A673 (cell line): ENCODE data around the gene SDR42E1. TPM values are rescaled to one million over a fixed set of nuclear protein-coding genes. Genes with fewer than 3 reads are reported as not detected.

Experiments
- BruUV-seq: library from RNA; stranded (reverse); fragments of 400-500 nt; replicated peaks from 2 replicates; lab custom pipeline; 2021; lab: Mats Ljungman, UMichigan
- CTCF ChIA-PET: fragments of 300-600 bp; sonication (Branson Sonifier 250); formaldehyde crosslinking; loops from one replicate; lab custom pipeline; 2022; ENCODE audit warnings: antibody characterized with exemption; lab: Charles Lee
- POLR2A ChIA-PET: fragments of 300-600 bp; sonication (Branson Sonifier 250); formaldehyde crosslinking; loops from one replicate; lab custom pipeline; 2022; ENCODE audit warnings: antibody characterized with exemption; ENCODE audit not compliant: low non-redundant PET; lab: Charles Lee
- DNase-seq: peaks from one replicate; pipeline ENCODE4 v3.0.0-alpha.2; 2015; ENCODE audit warnings: low spot score
- H3K27ac ChIP-seq: fragments of 200-600 bp; sonication (generic); 2 replicates; pipeline ENCODE4 v1.5.1; 2016; ENCODE audit warnings: mixed run types, low read depth, mild to moderate bottlenecking, mixed read lengths, antibody characterized with exemption, low read length; ENCODE audit not compliant: poor library complexity, severe bottlenecking
- H3K27me3 ChIP-seq: fragments of 200-600 bp; sonication (generic); replicated peaks from 2 replicates; pipeline ENCODE4 v1.6.1; 2017; ENCODE audit warnings: mixed run types, low read depth, mild to moderate bottlenecking, mixed read lengths, antibody characterized with exemption, low read length; ENCODE audit not compliant: insufficient read depth, poor library complexity
- H3K36me3 ChIP-seq: fragments of 200-600 bp; sonication (generic); 2 replicates; pipeline ENCODE4 v1.6.1; 2016; ENCODE audit warnings: mixed run types, mild to moderate bottlenecking, mixed read lengths, antibody characterized with exemption, low read length; ENCODE audit not compliant: insufficient read depth, poor library complexity, severe bottlenecking
- H3K4me1 ChIP-seq: fragments of 200-600 bp; sonication (generic); 2 replicates; pipeline ENCODE4 v1.6.1; 2017; ENCODE audit warnings: mixed run types, mild to moderate bottlenecking, mixed read lengths, antibody characterized with exemption, low read length; ENCODE audit not compliant: insufficient read depth, poor library complexity, severe bottlenecking
- H3K4me3 ChIP-seq: fragments of 200-600 bp; sonication (generic); 2 replicates; pipeline ENCODE4 v1.5.1; 2016; ENCODE audit warnings: low read depth, mixed run types, mild to moderate bottlenecking, mixed read lengths, low read length; ENCODE audit not compliant: poor library complexity, severe bottlenecking
- H3K9me3 ChIP-seq: fragments of 200-600 bp; sonication (generic); 2 replicates; pipeline ENCODE4 v1.6.1; 2016; ENCODE audit warnings: mixed run types, low read depth, mild to moderate bottlenecking, mixed read lengths, antibody characterized with exemption, low read length; ENCODE audit not compliant: poor library complexity, severe bottlenecking
- EZH2 ChIP-seq: fragments of 200-600 bp; sonication (generic); IDR thresholded peaks from 2 replicates; pipeline ENCODE4 v1.6.1; 2017; ENCODE audit warnings: borderline replicate concordance, low read depth, mild to moderate bottlenecking, mixed read lengths, antibody characterized with exemption, low read length; ENCODE audit not compliant: poor library complexity, severe bottlenecking
- intact Hi-C: fragments of 100-400 bp; cut with micrococcal nuclease; formaldehyde crosslinking; loops from one replicate; pipeline ENCODE4 v1.10.0; 2022; ENCODE audit not compliant: unreplicated experiment
- total RNA-seq: library from RNA; stranded (reverse); gene quantifications from 2 replicates; pipeline ENCODE4 v1.2.3, GENCODE V29; 2021
- TF ChIP-seq, protein P1 (sequence below): fragments of 300-800, 200-600 bp; sonication (generic); conservative IDR thresholded peaks from 2 replicates; pipeline ENCODE4 v1.5.1; 2017; ENCODE audit warnings: low read depth, mild to moderate bottlenecking, antibody characterized with exemption, low read length, moderate library complexity, mixed read lengths

Gene SDR42E1
- total RNA-seq, 1 experiment from 2014 or later = not detected

DNA sequence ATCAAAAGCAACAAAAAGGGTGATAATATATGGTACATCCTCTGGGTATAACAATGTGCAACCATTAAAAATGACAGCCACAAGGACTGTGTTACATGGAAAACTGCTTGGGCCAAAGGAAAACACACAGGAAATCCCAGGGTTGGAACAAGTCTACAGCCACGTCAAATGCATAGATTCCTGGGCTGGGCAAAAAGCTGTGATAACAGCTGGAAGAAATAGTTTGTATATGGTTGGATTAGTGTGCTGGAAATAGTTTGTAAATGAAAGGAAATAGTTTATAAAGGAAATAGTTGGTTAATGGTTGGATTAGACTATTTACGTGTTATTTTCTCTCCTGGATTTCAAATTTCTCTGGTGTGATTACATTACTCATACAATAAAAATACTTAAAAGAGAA, 26.4 kb upstream of the SDR42E1 start:
- BruUV-seq = no TSS peak
- Histone ChIP-seq H3K27me3 (no peaks in the 10 kb centered on the region), H3K9me3 (no peaks in the 10 kb centered on the region), H3K36me3 (no peaks in the 10 kb centered on the region), H3K27ac (peak overlapping the region; percentile 51), H3K4me3 (no peak overlapping the region), H3K4me1 (peaks cover 31% of the 10 kb centered on the region)
- POLR2A ChIA-PET = no interaction called here
- DNase-seq = peak; percentile 67
- CTCF ChIA-PET = no interaction called here
- TF ChIP-seq, protein P1, sequence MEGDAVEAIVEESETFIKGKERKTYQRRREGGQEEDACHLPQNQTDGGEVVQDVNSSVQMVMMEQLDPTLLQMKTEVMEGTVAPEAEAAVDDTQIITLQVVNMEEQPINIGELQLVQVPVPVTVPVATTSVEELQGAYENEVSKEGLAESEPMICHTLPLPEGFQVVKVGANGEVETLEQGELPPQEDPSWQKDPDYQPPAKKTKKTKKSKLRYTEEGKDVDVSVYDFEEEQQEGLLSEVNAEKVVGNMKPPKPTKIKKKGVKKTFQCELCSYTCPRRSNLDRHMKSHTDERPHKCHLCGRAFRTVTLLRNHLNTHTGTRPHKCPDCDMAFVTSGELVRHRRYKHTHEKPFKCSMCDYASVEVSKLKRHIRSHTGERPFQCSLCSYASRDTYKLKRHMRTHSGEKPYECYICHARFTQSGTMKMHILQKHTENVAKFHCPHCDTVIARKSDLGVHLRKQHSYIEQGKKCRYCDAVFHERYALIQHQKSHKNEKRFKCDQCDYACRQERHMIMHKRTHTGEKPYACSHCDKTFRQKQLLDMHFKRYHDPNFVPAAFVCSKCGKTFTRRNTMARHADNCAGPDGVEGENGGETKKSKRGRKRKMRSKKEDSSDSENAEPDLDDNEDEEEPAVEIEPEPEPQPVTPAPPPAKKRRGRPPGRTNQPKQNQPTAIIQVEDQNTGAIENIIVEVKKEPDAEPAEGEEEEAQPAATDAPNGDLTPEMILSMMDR = no peak
- no peak for TF ChIP-seq EZH2
- intact Hi-C loops = loop anchor here (10.0 kb wide), 1 partner anchor 1407 kb away; no protein-coding TSS in a partner anchor

DNA sequence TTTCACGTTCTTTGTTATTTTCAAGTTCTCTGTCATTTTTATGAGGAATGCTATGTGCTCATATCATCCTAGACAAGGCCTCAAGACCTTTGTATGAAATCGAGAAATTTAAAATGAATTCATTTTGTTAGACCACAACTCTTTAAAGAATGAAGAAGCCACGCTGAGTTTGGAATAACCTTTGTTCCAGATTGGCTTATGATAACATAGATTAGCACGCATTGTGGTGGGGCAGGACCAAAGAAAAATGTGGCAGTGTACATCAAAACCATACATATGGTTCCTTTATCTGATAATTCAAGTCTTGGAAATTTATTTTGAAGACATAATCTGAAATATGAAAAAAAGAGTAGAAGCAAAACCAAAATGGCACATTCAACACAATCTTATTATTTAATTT, 26.0 kb upstream of the SDR42E1 start:
- BruUV-seq = no TSS peak
- no peaks in the 10 kb centered on the region for H3K36me3 ChIP-seq
- no peaks in the 10 kb centered on the region for H3K9me3 ChIP-seq
- TF ChIP-seq, protein P1 = no peak
- no peak for TF ChIP-seq EZH2
- H3K4me3 ChIP-seq = no peak overlapping the region
- no peaks in the 10 kb centered on the region for H3K27me3 ChIP-seq
- POLR2A ChIA-PET = no interaction called here
- intact Hi-C loops = loop anchor here (10.0 kb wide), 1 partner anchor 1408 kb away; no protein-coding TSS in a partner anchor
- CTCF ChIA-PET = no interaction called here
- H3K27ac ChIP-seq = peak overlapping the region; percentile 51
- peak; percentile 26 for DNase-seq
- peaks cover 29% of the 10 kb centered on the region for H3K4me1 ChIP-seq

DNA sequence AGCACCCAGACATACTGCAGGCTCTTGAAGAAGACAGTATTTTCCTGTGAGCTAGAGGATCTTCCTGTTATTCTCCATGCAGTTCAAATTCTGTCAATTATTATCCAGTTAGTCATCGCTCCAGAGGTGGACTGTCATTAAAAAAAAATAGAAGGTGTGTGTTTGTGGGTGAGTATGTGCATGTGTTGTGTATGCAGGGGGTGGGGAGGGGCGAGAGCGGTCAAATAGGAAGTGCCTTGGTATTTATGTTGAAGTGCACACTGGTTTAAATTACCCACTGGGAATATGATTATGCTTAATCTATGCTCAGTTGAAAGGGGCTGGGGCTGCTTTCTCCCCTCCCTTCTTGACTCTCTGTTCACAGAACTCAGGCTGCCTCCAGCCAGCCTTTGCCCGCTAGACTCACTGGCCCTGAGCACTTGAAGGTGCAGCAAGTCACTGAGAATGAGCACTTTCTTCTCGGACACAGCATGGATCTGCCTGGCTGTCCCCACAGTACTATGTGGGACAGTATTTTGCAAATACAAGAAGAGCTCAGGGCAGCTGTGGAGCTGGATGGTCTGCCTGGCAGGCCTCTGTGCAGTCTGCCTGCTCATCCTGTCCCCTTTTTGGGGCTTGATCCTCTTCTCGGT, 23.8 kb upstream of the SDR42E1 start, which contains the start of gene HSD17B2:
Gene HSD17B2 (plus strand): TSS at position 273 of the 632 bp plus-strand sequence. CDS start 172 bp downstream, at position 445.
- no peak within 1 kb of the TSS for H3K27ac ChIP-seq
- CTCF ChIA-PET = no interaction called here
- H3K36me3 ChIP-seq = no peaks in the 10 kb centered on the region
- TF ChIP-seq, protein P1 = no peak
- H3K9me3 ChIP-seq = no peaks in the 10 kb centered on the region
- no TSS peak for BruUV-seq
- H3K4me3 ChIP-seq = peak within 1 kb of the TSS; percentile 21
- POLR2A ChIA-PET = no interaction called here
- intact Hi-C loops = loop anchor here (10.0 kb wide), 1 partner anchor 1410 kb away; no protein-coding TSS in a partner anchor
- H3K4me1 ChIP-seq = peaks cover 26% of the 10 kb centered on the region
- no peaks in the 10 kb centered on the region for H3K27me3 ChIP-seq
- peak; percentile 18 for DNase-seq
